Colon (tissue), 2 donors: Measurements from ENCODE around the gene RAD17.

Experiments
- FAIRE-seq: peaks from 2 replicates; lab custom pipeline; 2012; peaks lifted over from hg19 to GRCh38; lab: Jason Lieb, UNC
- donor health status: control.
- donor health status: control.

Gene RAD17

DNA sequence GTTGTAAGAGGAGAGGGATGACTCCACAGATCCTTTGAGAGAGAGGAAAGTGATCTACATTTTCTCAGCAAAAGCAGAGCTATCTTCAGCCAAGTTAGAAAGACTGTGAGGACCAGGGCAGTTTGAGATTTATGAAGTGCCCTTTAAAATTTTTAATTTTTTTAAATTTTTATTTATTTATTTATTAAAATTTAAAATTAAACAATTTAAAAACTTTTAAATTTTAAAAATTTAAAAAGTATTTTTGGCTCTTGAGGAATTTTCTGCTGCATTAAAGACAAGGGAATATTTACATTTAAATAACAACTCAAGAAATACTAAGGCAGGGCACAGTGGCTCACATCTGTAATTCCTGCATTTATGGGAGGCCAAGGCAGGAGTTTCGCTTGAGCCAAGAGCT is 92.6 kb downstream of the RAD17 start:
- no peak for FAIRE-seq
